ENCODE data around the gene F2RL2. TPM values are rescaled to one million over a fixed set of nuclear protein-coding genes. Genes with fewer than 3 reads are reported as not detected.
A peak's percentile ranks its signal among the peaks of the same experiment; 100 is the strongest.

The F2RL2 gene
- total and polyA plus RNA-seq, 10 donors: 0.04 to 1.5 (median 0.25) TPM; not detected in 1

DNA sequence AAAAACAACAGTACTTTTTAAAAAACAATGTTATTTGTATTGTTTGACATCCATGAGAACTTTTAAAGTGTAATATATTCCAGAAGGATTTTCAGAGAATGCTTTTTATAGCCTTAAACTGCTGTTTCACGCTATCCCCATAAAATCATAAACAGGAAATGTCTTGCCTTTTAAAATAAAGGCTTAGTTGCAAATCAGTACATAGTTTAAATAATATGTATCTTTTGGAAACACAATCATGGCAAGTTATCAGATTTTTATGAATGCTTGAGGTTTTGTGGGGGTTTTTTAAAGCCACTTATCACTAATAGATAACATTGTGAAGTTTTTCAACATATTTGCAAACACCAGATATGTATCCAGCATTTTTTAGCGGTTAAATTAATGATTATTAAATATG is 37.2 kb upstream of the F2RL2 start:
- intact Hi-C loops (cut with DNase I; ENCODE audit: low total_unique reads): no loop called here
- Histone ChIP-seq H3K9me3 (no peaks in the 10 kb centered on the region), H3K36me3 (peaks cover 0 to 92% (median 10%) of the 10 kb centered on the region in 6 donors), H3K4me3 (no peak overlapping the region), H3K4me1 (peaks cover 0 to 30% (median 6%) of the 10 kb centered on the region in 6 donors), H3K27me3 (replicated peaks in 1 of 7) (no peaks in the 10 kb centered on the region), H3K27ac (peak overlapping the region in 7 of 8 donors; percentile 38 to 71 (median 67))
- no peak for DNase-seq
- 57 to 79% (median 73%) methylated on average over 2 of the region's 2 CpGs for WGBS, 5 donors
- TF ChIP-seq POLR2A (IDR thresholded peaks at IDR 0.05) (no peak), POLR2AphosphoS5 (IDR thresholded peaks at IDR 0.05) (no peak), CTCF (IDR thresholded peaks at IDR 0.05 in 8 of 11, conservative IDR thresholded peaks at IDR 0.05 in 3 of 11) (no peak)

GRCh38 chr5:76657683-76658311 is 34.6 kb upstream of the F2RL2 start:
- Histone ChIP-seq H3K4me3 (no peak overlapping the region), H3K36me3 (peaks cover 0 to 97% (median 15%) of the 10 kb centered on the region in 6 donors), H3K27me3 (replicated peaks in 1 of 7) (no peaks in the 10 kb centered on the region), H3K9me3 (no peaks in the 10 kb centered on the region), H3K27ac (peak overlapping the region in 7 of 8 donors; percentile 11 to 64 (median 59)), H3K4me1 (peaks cover 0 to 30% (median 6%) of the 10 kb centered on the region in 6 donors)
- 43 to 63% (median 56%) methylated on average over 6 of the region's 6 CpGs for WGBS, 5 donors
- intact Hi-C loops (cut with DNase I; ENCODE audit: low total_unique reads): no loop called here
- no peak for DNase-seq
- TF ChIP-seq POLR2AphosphoS5 (IDR thresholded peaks at IDR 0.05) (peak in 1 of 3 donors; percentile 25), CTCF (IDR thresholded peaks at IDR 0.05 in 8 of 11, conservative IDR thresholded peaks at IDR 0.05 in 3 of 11) (no peak), POLR2A (IDR thresholded peaks at IDR 0.05) (no peak)

GRCh38 chr5:76657091-76657490 is 33.9 kb upstream of the F2RL2 start:
- Histone ChIP-seq H3K4me3 (no peak overlapping the region), H3K36me3 (peaks cover 0 to 94% (median 14%) of the 10 kb centered on the region in 6 donors), H3K27ac (peak overlapping the region in 7 of 8 donors; percentile 11 to 64 (median 59)), H3K9me3 (no peaks in the 10 kb centered on the region), H3K4me1 (peaks cover 0 to 30% (median 6%) of the 10 kb centered on the region in 6 donors), H3K27me3 (replicated peaks in 1 of 7) (no peaks in the 10 kb centered on the region)
- no peak for TF ChIP-seq CTCF (IDR thresholded peaks at IDR 0.05 in 8 of 11, conservative IDR thresholded peaks at IDR 0.05 in 3 of 11)
- no peak for TF ChIP-seq POLR2AphosphoS5 (IDR thresholded peaks at IDR 0.05)
- TF ChIP-seq POLR2A (IDR thresholded peaks at IDR 0.05): no peak
- intact Hi-C loops (cut with DNase I; ENCODE audit: low total_unique reads): no loop called here
- 88 to 95% (median 93%) methylated on average over 3 of the region's 3 CpGs for WGBS, 5 donors
- no peak for DNase-seq

DNA sequence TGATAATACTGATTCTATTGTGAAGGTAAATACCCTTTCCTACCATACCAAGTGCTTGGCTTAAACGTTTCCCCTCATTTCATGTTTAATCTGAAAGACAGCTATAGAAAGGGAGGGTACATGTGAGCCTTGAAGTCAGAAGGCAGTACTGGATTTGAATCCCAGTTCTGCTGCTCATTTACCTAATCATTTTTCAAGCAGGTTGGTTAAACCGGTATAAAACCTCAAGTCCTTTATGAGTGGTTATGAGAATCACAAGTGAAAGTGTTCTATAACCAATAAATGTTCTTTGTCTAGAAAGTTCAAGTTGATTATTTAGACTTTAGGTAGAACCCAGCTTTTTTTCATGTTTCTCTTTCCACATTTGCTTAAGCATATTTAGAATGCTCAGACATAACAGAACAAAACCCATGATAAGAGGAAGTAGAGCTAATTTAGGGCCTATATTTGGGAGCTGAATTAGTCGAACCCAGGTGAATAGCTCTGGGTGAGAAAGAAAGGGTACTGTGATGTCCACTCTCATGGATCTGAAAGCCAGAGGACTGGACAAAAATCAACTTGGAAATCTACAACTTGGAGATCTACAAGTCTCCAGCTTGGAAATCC is 29.7 kb upstream of the F2RL2 start:
- H3K4me1 ChIP-seq: peaks cover 0 to 8% (median 1%) of the 10 kb centered on the region in 6 donors
- 69 to 80% (median 77%) methylated on average over 3 of the region's 3 CpGs for WGBS, 5 donors

More for the DNA sequence above, 29.7 kb upstream of the F2RL2 start:
- DNase-seq: no peak
- Histone ChIP-seq H3K4me3 (no peak overlapping the region), H3K36me3 (peaks cover 0 to 74% (median 5%) of the 10 kb centered on the region in 6 donors), H3K27me3 (replicated peaks in 1 of 7) (no peaks in the 10 kb centered on the region), H3K9me3 (peaks cover 0 to 26% (median 21%) of the 10 kb centered on the region in 8 donors), H3K27ac (no peak overlapping the region)
- intact Hi-C loops (cut with DNase I; ENCODE audit: low total_unique reads): no loop called here
- TF ChIP-seq POLR2A (IDR thresholded peaks at IDR 0.05) (no peak), POLR2AphosphoS5 (IDR thresholded peaks at IDR 0.05) (no peak), CTCF (IDR thresholded peaks at IDR 0.05 in 8 of 11, conservative IDR thresholded peaks at IDR 0.05 in 3 of 11) (no peak)

Data from spleen (tissue), 11 donors.